Measurements from ENCODE around the gene GABBR1. TPM values are rescaled to one million over a fixed set of nuclear protein-coding genes. Genes with fewer than 3 reads are reported as not detected.

GABBR1 gene
- total RNA-seq, 2 experiments from 2014 or later, result 12.9 to 37.1 TPM

DNA sequence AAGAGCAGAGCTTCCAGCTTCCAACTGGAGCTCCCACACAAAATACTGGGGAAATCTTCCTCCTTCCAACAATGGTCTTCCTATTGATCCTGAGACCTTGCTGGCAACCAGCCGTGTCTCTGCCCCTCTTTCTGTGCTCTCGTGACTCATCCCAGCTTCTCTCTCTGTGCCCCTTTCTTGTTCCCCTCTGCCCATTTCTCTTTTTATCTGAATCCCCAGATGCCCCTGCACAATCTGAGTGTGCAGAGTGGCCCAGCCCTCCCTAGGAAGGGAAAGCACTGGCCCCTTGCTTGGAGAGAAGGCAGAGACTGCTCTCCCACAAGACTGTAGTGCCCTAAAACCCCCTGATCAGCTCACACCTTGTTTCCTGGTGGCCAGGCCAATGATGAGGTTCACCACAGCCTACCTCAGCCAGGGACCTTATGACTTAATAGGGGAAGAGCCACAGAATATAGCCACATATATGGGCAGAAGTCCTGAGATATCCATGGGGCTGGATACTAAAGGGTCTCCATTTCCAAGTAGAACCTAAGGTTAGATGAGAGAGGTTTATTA is 122.2 kb downstream of the GABBR1 start:
- no peak for TF ChIP-seq EZH2phosphoT487 (IDR thresholded peaks at IDR 0.05; ENCODE audit: borderline replicate concordance, low read depth, low read length)
- TF ChIP-seq, protein P1, sequence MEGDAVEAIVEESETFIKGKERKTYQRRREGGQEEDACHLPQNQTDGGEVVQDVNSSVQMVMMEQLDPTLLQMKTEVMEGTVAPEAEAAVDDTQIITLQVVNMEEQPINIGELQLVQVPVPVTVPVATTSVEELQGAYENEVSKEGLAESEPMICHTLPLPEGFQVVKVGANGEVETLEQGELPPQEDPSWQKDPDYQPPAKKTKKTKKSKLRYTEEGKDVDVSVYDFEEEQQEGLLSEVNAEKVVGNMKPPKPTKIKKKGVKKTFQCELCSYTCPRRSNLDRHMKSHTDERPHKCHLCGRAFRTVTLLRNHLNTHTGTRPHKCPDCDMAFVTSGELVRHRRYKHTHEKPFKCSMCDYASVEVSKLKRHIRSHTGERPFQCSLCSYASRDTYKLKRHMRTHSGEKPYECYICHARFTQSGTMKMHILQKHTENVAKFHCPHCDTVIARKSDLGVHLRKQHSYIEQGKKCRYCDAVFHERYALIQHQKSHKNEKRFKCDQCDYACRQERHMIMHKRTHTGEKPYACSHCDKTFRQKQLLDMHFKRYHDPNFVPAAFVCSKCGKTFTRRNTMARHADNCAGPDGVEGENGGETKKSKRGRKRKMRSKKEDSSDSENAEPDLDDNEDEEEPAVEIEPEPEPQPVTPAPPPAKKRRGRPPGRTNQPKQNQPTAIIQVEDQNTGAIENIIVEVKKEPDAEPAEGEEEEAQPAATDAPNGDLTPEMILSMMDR (conservative IDR thresholded peaks at IDR 0.05; ENCODE audit: low read length), result no peak
- ChIA-PET CTCF (ENCODE audit: unreplicated experiment) (no interaction called here), POLR2A (no interaction called here)
- H3K36me3 ChIP-seq (ENCODE audit: insufficient read depth, low read length), result no peaks in the 10 kb centered on the region
- H3K4me3 ChIP-seq (ENCODE audit: low read depth, low read length, poor library complexity, severe bottlenecking), result no peak overlapping the region
- no TSS peak for BruUV-seq (replicated peaks)
- H3K79me2 ChIP-seq (ENCODE audit: insufficient read depth, low read depth, low read length), result no peaks in the 10 kb centered on the region
- no peaks in the 10 kb centered on the region for H4K20me1 ChIP-seq (ENCODE audit: insufficient read depth, low read length)
- H3K27ac ChIP-seq (ENCODE audit: low read depth, low read length, poor library complexity, severe bottlenecking), result no peak overlapping the region
- DNase-seq (ENCODE audit: low spot score), result no peak
- no peak overlapping the region for H3K4me2 ChIP-seq (ENCODE audit: low read length)
- intact Hi-C loops (cut with micrococcal nuclease; ENCODE audit: unreplicated experiment), result no loop called here
- no peaks in the 10 kb centered on the region for H3K4me1 ChIP-seq (ENCODE audit: insufficient read depth, low read length, poor library complexity, severe bottlenecking)
- no peaks in the 10 kb centered on the region for H3K9me3 ChIP-seq (ENCODE audit: low read length)
- H3K9me2 ChIP-seq (ENCODE audit: insufficient read depth, low read length), result no peaks in the 10 kb centered on the region
- no peak overlapping the region for H2AFZ ChIP-seq (ENCODE audit: low read length)

DNA sequence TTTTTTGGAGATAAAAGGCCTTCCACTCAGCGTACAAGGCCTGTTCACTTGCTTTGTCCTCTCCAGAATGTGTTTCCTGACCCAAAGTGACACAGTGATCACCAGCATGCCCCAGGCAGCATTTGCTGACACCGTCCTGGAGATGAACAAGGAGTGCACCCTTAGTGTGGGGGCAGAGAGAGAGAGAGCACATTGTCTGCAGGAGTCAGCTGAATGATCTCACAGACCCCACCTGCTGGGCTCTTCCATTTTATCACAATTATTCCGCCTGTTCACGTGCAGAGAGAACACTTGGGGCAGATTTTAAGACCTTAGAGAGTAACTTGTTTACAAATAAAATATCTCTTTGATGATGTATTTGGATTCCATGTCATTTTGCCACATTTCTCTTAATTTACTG is 122.8 kb downstream of the GABBR1 start:
- no peaks in the 10 kb centered on the region for H3K9me3 ChIP-seq (ENCODE audit: low read length)
- peak; percentile 32 for DNase-seq (ENCODE audit: low spot score)
- H3K36me3 ChIP-seq (ENCODE audit: insufficient read depth, low read length), result no peaks in the 10 kb centered on the region
- POLR2A ChIA-PET, result no interaction called here
- no peaks in the 10 kb centered on the region for H3K4me1 ChIP-seq (ENCODE audit: insufficient read depth, low read length, poor library complexity, severe bottlenecking)
- no peaks in the 10 kb centered on the region for H3K9me2 ChIP-seq (ENCODE audit: insufficient read depth, low read length)
- no peaks in the 10 kb centered on the region for H4K20me1 ChIP-seq (ENCODE audit: insufficient read depth, low read length)
- no peak overlapping the region for H3K4me2 ChIP-seq (ENCODE audit: low read length)
- H3K27ac ChIP-seq (ENCODE audit: low read depth, low read length, poor library complexity, severe bottlenecking), result no peak overlapping the region
- no peak overlapping the region for H2AFZ ChIP-seq (ENCODE audit: low read length)
- intact Hi-C loops (cut with micrococcal nuclease; ENCODE audit: unreplicated experiment), result no loop called here
- TF ChIP-seq, protein P1 (conservative IDR thresholded peaks at IDR 0.05; ENCODE audit: low read length), result peak; percentile 54
- no peak for TF ChIP-seq EZH2phosphoT487 (IDR thresholded peaks at IDR 0.05; ENCODE audit: borderline replicate concordance, low read depth, low read length)
- H3K4me3 ChIP-seq (ENCODE audit: low read depth, low read length, poor library complexity, severe bottlenecking), result no peak overlapping the region
- no TSS peak for BruUV-seq (replicated peaks)
- CTCF ChIA-PET (ENCODE audit: unreplicated experiment), result no interaction called here
- H3K79me2 ChIP-seq (ENCODE audit: insufficient read depth, low read depth, low read length), result no peaks in the 10 kb centered on the region

Small RNA genes lying within 50 kb of the gene (small RNA-seq; reads per million reads assigned to genes)
- gene SNORD32B, result 0.68 reads per million, percentile 25 among the genes with 10 or more reads in this experiment
- gene SUMO2P1, result 0.21 reads per million
- not detected for gene TMEM183AP1

Other genes with a start within 250 kb of the GABBR1 start
- not detected in 2 replicates for gene OR12D2, start 237.6 kb downstream of the GABBR1 start, total RNA-seq (2014; rRNA removed; shearing (Covaris generic))
- gene OR12D2, start 237.6 kb downstream of the GABBR1 start, total RNA-seq (2022), result not detected in 2 replicates
- not detected in 2 replicates for gene OR12D1, start 218.3 kb downstream of the GABBR1 start, total RNA-seq (2014; rRNA removed; shearing (Covaris generic))
- gene OR12D1, start 218.3 kb downstream of the GABBR1 start, total RNA-seq (2022), result not detected in 2 replicates
- gene OR10C1, start 193.9 kb downstream of the GABBR1 start, total RNA-seq (2014; rRNA removed; shearing (Covaris generic)), result not detected in 2 replicates
- not detected in 2 replicates for gene OR10C1, start 193.9 kb downstream of the GABBR1 start, total RNA-seq (2022)
- gene OR11A1, start 176.1 kb downstream of the GABBR1 start, total RNA-seq (2014; rRNA removed; shearing (Covaris generic)), result not detected in 2 replicates
- gene OR11A1, start 176.1 kb downstream of the GABBR1 start, total RNA-seq (2022), result not detected in 2 replicates
- not detected in 2 replicates for gene OR2H1, start 176.0 kb downstream of the GABBR1 start, total RNA-seq (2014; rRNA removed; shearing (Covaris generic))
- not detected in 2 replicates for gene OR2H1, start 176.0 kb downstream of the GABBR1 start, total RNA-seq (2022)
- not detected in 2 replicates for gene MAS1L, start 145.2 kb downstream of the GABBR1 start, total RNA-seq (2014; rRNA removed; shearing (Covaris generic))
- not detected in 2 replicates for gene MAS1L, start 145.2 kb downstream of the GABBR1 start, total RNA-seq (2022)
- gene UBD, start 73.5 kb downstream of the GABBR1 start, total RNA-seq (2014; rRNA removed; shearing (Covaris generic)), result not detected in 2 replicates
- gene UBD, start 73.5 kb downstream of the GABBR1 start, total RNA-seq (2022), result not detected in 2 replicates
- gene OR2H2, start 48.1 kb downstream of the GABBR1 start, total RNA-seq (2014; rRNA removed; shearing (Covaris generic)), result not detected in 2 replicates
- gene OR2H2, start 48.1 kb downstream of the GABBR1 start, total RNA-seq (2022), result not detected in 2 replicates
- gene MOG, start 23.9 kb upstream of the GABBR1 start, total RNA-seq (2014; rRNA removed; shearing (Covaris generic)), result not detected in 2 replicates
- gene MOG, start 23.9 kb upstream of the GABBR1 start, total RNA-seq (2022), result not detected in 2 replicates
- gene ZFP57, start 48.0 kb upstream of the GABBR1 start, total RNA-seq (2014; rRNA removed; shearing (Covaris generic)), result not detected in 2 replicates
- not detected in 2 replicates for gene ZFP57, start 48.0 kb upstream of the GABBR1 start, total RNA-seq (2022)
- gene HLA-F, start 90.3 kb upstream of the GABBR1 start, total RNA-seq (2014; rRNA removed; shearing (Covaris generic)), result 83.2 and 140 TPM in 2 replicates
- gene HLA-F, start 90.3 kb upstream of the GABBR1 start, total RNA-seq (2022), result 56.0 and 65.8 TPM in 2 replicates
- not detected in 2 replicates for gene HLA-G, start 194.6 kb upstream of the GABBR1 start, total RNA-seq (2014; rRNA removed; shearing (Covaris generic))
- gene HLA-G, start 194.6 kb upstream of the GABBR1 start, total RNA-seq (2022), result 0.57 and 0.70 TPM in 2 replicates